Osteoblast (primary cell): ENCODE results near the gene RAF1. TPM values are rescaled to one million over a fixed set of nuclear protein-coding genes. Genes with fewer than 3 reads are reported as not detected.
"Not testable (repeated sequence)": the region's sequence is repeated elsewhere in the genome, so short reads cannot be mapped to it uniquely, and the experiment has no call there.

Experiments used
- DNase-seq: peaks from one replicate; pipeline ENCODE4 v3.0.0; 2011; ENCODE audit warnings: low spot score, mixed read lengths; ENCODE audit not compliant: insufficient read length; ENCODE audit errors: missing footprints
- H2AFZ ChIP-seq: 2 replicates; pipeline ENCODE4 v1.6.0; 2011; ENCODE audit warnings: mild to moderate bottlenecking, low read length
- H3K27ac ChIP-seq: 2 replicates; pipeline ENCODE4 v1.5.1; 2011; ENCODE audit warnings: mild to moderate bottlenecking, low read depth, low read length, moderate library complexity
- H3K27me3 ChIP-seq: 2 replicates; pipeline ENCODE4 v1.6.0; 2012; ENCODE audit warnings: mild to moderate bottlenecking, control low read depth, inconsistent platforms, low read length, moderate library complexity; ENCODE audit not compliant: insufficient read depth
- H3K36me3 ChIP-seq: 2 replicates; pipeline ENCODE4 v1.5.1; 2011; ENCODE audit warnings: mild to moderate bottlenecking, low read length, control low read depth, moderate library complexity; ENCODE audit not compliant: insufficient read depth
- H3K4me1 ChIP-seq: 2 replicates; pipeline ENCODE4 v1.5.1; 2011; ENCODE audit warnings: mild to moderate bottlenecking, low read length, control low read depth, moderate library complexity; ENCODE audit not compliant: insufficient read depth
- H3K4me2 ChIP-seq: 2 replicates; pipeline ENCODE4 v1.6.0; 2011; ENCODE audit warnings: mild to moderate bottlenecking, low read length; ENCODE audit not compliant: insufficient read depth
- H3K4me3 ChIP-seq: fragments of 200-600 bp; sonication (generic); 3 replicates; pipeline ENCODE4 v1.5.1; 2012; ENCODE audit warnings: mild to moderate bottlenecking, low read length, inconsistent platforms; ENCODE audit not compliant: insufficient read depth
- H3K79me2 ChIP-seq: 2 replicates; pipeline ENCODE4 v1.6.0; 2012; ENCODE audit warnings: mild to moderate bottlenecking, low read length, control low read depth, inconsistent platforms; ENCODE audit not compliant: insufficient read depth
- H3K9me3 ChIP-seq: 2 replicates; pipeline ENCODE4 v1.5.1; 2011; ENCODE audit warnings: low read depth, low read length, control low read depth
- H4K20me1 ChIP-seq: 2 replicates; pipeline ENCODE4 v1.6.0; 2012; ENCODE audit warnings: mild to moderate bottlenecking, low read length, control low read depth; ENCODE audit not compliant: insufficient read depth
- total RNA-seq: library from RNA; depleted of rRNA; stranded (reverse); fragments of >200 nt; gene quantifications from 2 replicates; pipeline ENCODE4 v1.2.3, GENCODE V29; 2012
- TF ChIP-seq, protein P1 (sequence below): IDR thresholded peaks from 2 replicates; pipeline ENCODE4 v1.5.1; 2011; ENCODE audit warnings: mild to moderate bottlenecking, low read depth, low read length, moderate library complexity; ENCODE audit errors: extremely low read depth

RAF1 gene
- total RNA-seq, 1 donor: 118 TPM

DNA sequence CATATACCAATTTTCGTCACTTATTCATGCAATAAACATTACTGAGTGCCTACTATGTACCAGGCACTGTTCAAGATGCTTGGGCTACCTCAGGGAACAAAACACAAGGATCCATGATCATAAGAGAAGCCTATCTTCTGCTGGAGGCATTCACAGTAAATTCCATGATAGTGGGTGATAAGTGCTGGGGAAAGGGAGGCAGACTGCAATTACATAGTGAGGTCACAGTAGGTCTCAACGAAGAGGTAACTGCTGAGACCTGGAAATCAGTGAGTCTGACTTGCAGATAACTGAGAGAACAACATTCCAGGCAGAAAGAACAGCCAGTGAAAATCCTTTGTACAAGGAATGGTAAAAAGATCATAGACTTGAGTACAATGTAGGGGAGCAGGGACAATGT is 33.6 kb downstream of the RAF1 start:
- Histone ChIP-seq H3K4me3 (no peak overlapping the region), H3K9me3 (no peaks in the 10 kb centered on the region), H3K4me2 (no peak overlapping the region), H3K27ac (no peak overlapping the region), H3K4me1 (peaks cover 7% of the 10 kb centered on the region), H2AFZ (no peak overlapping the region), H3K79me2 (peaks cover 99% of the 10 kb centered on the region), H4K20me1 (peaks cover 67% of the 10 kb centered on the region), H3K27me3 (no peaks in the 10 kb centered on the region), H3K36me3 (no peaks in the 10 kb centered on the region)
- TF ChIP-seq, protein P1, sequence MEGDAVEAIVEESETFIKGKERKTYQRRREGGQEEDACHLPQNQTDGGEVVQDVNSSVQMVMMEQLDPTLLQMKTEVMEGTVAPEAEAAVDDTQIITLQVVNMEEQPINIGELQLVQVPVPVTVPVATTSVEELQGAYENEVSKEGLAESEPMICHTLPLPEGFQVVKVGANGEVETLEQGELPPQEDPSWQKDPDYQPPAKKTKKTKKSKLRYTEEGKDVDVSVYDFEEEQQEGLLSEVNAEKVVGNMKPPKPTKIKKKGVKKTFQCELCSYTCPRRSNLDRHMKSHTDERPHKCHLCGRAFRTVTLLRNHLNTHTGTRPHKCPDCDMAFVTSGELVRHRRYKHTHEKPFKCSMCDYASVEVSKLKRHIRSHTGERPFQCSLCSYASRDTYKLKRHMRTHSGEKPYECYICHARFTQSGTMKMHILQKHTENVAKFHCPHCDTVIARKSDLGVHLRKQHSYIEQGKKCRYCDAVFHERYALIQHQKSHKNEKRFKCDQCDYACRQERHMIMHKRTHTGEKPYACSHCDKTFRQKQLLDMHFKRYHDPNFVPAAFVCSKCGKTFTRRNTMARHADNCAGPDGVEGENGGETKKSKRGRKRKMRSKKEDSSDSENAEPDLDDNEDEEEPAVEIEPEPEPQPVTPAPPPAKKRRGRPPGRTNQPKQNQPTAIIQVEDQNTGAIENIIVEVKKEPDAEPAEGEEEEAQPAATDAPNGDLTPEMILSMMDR: no peak
- DNase-seq: no peak

DNA sequence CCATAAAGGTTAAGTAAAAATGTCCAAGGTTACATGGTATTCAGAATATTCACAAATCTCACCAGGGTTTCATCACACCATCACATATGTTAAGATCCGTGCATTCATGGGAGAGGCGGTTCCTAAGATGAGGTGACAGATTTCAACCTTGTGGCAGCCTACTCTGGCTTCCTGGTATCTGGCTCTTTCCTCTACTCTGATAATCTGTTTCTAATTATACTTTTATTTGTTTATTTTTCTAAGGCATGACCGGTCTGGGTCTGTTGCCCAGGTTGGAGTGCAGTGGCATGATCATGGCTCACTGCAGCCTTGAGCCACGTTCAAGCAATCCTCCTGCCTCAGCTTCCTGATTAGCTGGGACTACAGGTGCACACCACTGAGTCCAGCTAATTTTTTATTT is 34.4 kb downstream of the RAF1 start:
- H4K20me1 ChIP-seq: peaks cover 67% of the 10 kb centered on the region
- DNase-seq: no peak

DNA sequence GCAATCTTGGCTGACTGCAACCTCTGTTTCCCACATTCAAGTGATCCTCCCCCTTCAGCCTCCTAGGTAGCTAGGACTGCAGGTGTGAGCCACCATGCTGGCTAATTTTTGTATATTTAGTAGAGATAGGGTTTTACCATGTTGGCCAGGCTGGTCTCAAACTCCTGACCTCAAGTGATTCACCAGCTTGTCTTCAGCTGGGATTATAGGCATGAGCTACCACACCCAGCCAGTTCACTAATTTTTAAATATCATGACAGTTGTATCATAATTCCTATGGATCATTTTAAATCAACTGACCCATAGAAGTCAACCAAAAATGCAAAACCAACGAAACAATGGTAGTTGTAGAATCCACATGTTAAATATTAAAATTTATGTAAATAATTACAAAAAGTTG is 35.1 kb downstream of the RAF1 start:
- Histone ChIP-seq H3K27me3 (no peaks in the 10 kb centered on the region), H3K4me3 (no peak overlapping the region), H3K4me2 (no peak overlapping the region), H3K36me3 (no peaks in the 10 kb centered on the region), H3K27ac (no peak overlapping the region), H2AFZ (no peak overlapping the region), H3K9me3 (no peaks in the 10 kb centered on the region), H3K79me2 (peaks cover 97% of the 10 kb centered on the region), H3K4me1 (peaks cover 7% of the 10 kb centered on the region), H4K20me1 (peaks cover 69% of the 10 kb centered on the region)
- no peak for DNase-seq
- TF ChIP-seq, protein P1: no peak

More for the DNA sequence above, 34.4 kb downstream of the RAF1 start:
- TF ChIP-seq, protein P1: no peak
- Histone ChIP-seq H2AFZ (no peak overlapping the region), H3K4me1 (peaks cover 7% of the 10 kb centered on the region), H3K4me3 (no peak overlapping the region), H3K36me3 (no peaks in the 10 kb centered on the region), H3K27ac (peak overlapping the region; percentile 32), H3K9me3 (no peaks in the 10 kb centered on the region), H3K4me2 (peak overlapping the region; percentile 35), H3K27me3 (no peaks in the 10 kb centered on the region), H3K79me2 (peaks cover 97% of the 10 kb centered on the region)

DNA sequence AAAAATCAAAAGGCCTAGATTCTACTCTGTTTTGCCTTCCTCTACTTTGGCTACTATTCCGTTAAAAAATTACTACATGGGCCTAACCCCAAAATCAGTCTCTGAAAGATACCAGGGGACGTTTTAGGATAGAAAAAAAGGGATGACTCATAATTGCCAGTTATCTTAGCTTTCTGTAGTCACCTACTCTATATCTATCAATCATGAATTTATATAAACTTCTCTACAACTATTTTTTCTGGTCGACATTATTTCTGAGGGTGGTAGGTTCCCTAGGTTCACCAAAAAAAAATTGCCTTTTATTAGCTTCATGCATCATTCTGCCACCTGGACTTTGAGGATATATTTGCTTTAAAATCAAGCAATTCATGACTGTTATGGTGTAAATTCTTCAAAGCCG is 36.5 kb downstream of the RAF1 start:
- peaks cover 68% of the 10 kb centered on the region for H4K20me1 ChIP-seq
- no peaks in the 10 kb centered on the region for H3K36me3 ChIP-seq
- no peak overlapping the region for H3K4me3 ChIP-seq
- peaks cover 7% of the 10 kb centered on the region for H3K4me1 ChIP-seq
- H3K9me3 ChIP-seq: no peaks in the 10 kb centered on the region
- peaks cover 97% of the 10 kb centered on the region for H3K79me2 ChIP-seq
- H3K27me3 ChIP-seq: no peaks in the 10 kb centered on the region
- no peak for DNase-seq
- TF ChIP-seq, protein P1: no peak
- H3K27ac ChIP-seq: no peak overlapping the region
- no peak overlapping the region for H3K4me2 ChIP-seq
- H2AFZ ChIP-seq: no peak overlapping the region

DNA sequence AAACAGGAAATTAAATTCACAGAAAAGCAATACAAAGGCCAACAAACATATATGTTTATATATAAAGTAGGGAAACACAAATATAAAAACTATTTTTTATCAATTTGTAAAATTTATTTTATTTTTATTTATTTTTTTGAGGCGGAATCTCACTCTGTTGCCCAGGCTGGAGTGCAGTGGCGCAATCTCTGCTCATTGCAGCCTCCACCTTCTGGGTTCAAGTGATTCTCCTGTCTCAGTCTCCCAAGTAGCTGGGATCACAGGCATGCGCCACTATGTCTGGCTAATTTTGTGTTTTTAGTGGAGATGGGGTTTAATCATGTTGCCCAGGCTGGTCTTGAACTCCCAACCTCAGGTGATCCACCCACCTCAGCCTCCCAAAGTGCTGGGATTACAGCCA is 39.0 kb downstream of the RAF1 start:
- H3K9me3 ChIP-seq, H2AFZ ChIP-seq, H3K27ac ChIP-seq, H3K36me3 ChIP-seq, DNase-seq, H3K4me3 ChIP-seq, H3K4me2 ChIP-seq, H3K4me1 ChIP-seq, H3K27me3 ChIP-seq: not testable (repeated sequence)
- H3K79me2 ChIP-seq: peaks cover 97% of the 10 kb centered on the region
- H4K20me1 ChIP-seq: peaks cover 75% of the 10 kb centered on the region
